KMS-11 (cell line): ENCODE results near the gene ACVR1B.
A peak's percentile ranks its signal among the peaks of the same experiment; 100 is the strongest.

Source experiments
- H2AFZ ChIP-seq: fragments of 200-600 bp; sonication (generic); 2 replicates; pipeline ENCODE4 v1.6.1; 2016; ENCODE audit warnings: antibody characterized with exemption, mixed run types, low read depth
- H3K27ac ChIP-seq: fragments of 200-600 bp; sonication (generic); 2 replicates; pipeline ENCODE4 v1.6.1; 2016; ENCODE audit warnings: mild to moderate bottlenecking, mixed run types
- H3K27me3 ChIP-seq: fragments of 200-600 bp; sonication (generic); 2 replicates; pipeline ENCODE4 v1.6.1; 2017; ENCODE audit warnings: mild to moderate bottlenecking, low read depth, mixed run types, moderate library complexity; ENCODE audit not compliant: insufficient read depth
- H3K36me3 ChIP-seq: fragments of 200-600 bp; sonication (generic); 2 replicates; pipeline ENCODE4 v1.6.1; 2017; ENCODE audit warnings: mild to moderate bottlenecking, mixed run types; ENCODE audit not compliant: insufficient read depth
- H3K4me1 ChIP-seq: fragments of 200-600 bp; sonication (generic); 2 replicates; pipeline ENCODE4 v1.6.1; 2016; ENCODE audit warnings: mild to moderate bottlenecking, low read depth, mixed run types; ENCODE audit not compliant: poor library complexity, severe bottlenecking
- H3K4me2 ChIP-seq: fragments of 200-600 bp; sonication (generic); 2 replicates; pipeline ENCODE4 v1.7.0; 2016; ENCODE audit warnings: mild to moderate bottlenecking, mixed run types
- H3K4me3 ChIP-seq: fragments of 200-600 bp; sonication (generic); IDR thresholded peaks from 2 replicates; pipeline ENCODE4 v1.6.1; 2017; ENCODE audit warnings: low read depth, low read length, mixed read lengths; ENCODE audit not compliant: insufficient read depth
- H3K79me2 ChIP-seq: fragments of 200-600 bp; sonication (generic); 2 replicates; pipeline ENCODE4 v1.6.1; 2016; ENCODE audit warnings: low read depth, mixed run types; ENCODE audit not compliant: insufficient read depth
- H3K9ac ChIP-seq: fragments of 200-600 bp; sonication (generic); 2 replicates; pipeline ENCODE4 v1.6.1; 2016; ENCODE audit warnings: mild to moderate bottlenecking, mixed run types
- H4K20me1 ChIP-seq: fragments of 200-600 bp; sonication (generic); 2 replicates; pipeline ENCODE4 v1.6.1; 2016; ENCODE audit warnings: mild to moderate bottlenecking, mixed run types; ENCODE audit not compliant: insufficient read depth
- TF ChIP-seq, protein P1 (sequence below): fragments of 200-600 bp; sonication (generic); conservative IDR thresholded peaks from 2 replicates; pipeline ENCODE4 v1.6.1; 2017; ENCODE audit warnings: low read depth, mild to moderate bottlenecking, antibody characterized with exemption, low read length, moderate library complexity, mixed read lengths

The ACVR1B gene

DNA sequence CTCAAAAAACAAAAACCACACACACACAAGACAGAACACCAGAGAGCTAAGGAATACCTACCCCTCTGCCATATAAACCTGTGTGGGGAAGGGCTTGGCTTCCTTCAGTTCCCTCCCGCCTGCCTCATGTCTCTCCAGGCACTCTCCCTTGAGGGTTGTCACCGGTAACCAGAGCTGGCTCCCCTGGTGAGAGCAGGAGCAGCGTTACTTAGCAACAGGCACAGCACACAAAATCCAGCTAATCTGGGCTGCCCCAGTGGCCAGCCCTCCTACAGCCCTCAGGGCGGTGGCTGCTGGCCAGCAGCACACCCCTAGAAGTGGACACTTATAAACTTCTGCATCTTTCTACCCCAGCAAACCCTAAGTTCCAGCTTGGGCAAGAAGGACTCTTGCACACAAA is 78.2 kb downstream of the ACVR1B start:
- Histone ChIP-seq H3K4me3 (no peak overlapping the region), H4K20me1 (no peaks in the 10 kb centered on the region), H3K9ac (no peak overlapping the region), H2AFZ (no peak overlapping the region), H3K79me2 (no peaks in the 10 kb centered on the region), H3K27ac (no peak overlapping the region), H3K4me2 (no peak overlapping the region), H3K36me3 (no peaks in the 10 kb centered on the region), H3K27me3 (no peaks in the 10 kb centered on the region), H3K4me1 (peaks cover 43% of the 10 kb centered on the region)
- TF ChIP-seq, protein P1, sequence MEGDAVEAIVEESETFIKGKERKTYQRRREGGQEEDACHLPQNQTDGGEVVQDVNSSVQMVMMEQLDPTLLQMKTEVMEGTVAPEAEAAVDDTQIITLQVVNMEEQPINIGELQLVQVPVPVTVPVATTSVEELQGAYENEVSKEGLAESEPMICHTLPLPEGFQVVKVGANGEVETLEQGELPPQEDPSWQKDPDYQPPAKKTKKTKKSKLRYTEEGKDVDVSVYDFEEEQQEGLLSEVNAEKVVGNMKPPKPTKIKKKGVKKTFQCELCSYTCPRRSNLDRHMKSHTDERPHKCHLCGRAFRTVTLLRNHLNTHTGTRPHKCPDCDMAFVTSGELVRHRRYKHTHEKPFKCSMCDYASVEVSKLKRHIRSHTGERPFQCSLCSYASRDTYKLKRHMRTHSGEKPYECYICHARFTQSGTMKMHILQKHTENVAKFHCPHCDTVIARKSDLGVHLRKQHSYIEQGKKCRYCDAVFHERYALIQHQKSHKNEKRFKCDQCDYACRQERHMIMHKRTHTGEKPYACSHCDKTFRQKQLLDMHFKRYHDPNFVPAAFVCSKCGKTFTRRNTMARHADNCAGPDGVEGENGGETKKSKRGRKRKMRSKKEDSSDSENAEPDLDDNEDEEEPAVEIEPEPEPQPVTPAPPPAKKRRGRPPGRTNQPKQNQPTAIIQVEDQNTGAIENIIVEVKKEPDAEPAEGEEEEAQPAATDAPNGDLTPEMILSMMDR: no peak

DNA sequence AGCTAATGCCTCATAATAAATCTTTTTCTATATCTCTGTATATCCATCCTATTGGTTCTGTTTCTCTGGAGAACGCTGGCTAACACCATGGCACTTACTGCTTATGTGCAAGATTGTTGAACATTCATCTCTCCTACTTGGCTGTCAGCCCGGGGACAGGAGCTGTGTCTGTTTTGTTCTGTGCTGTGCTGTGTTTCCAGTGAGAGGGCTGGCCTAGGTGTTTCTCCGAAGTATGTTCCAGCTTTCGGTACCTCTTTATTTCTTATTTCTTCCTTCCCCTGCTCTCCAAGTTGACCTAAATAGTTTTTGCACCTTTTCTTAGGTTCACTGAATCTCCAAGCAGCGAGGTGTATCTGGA is 80.9 kb downstream of the ACVR1B start:
- no peak overlapping the region for H3K9ac ChIP-seq
- peak overlapping the region; percentile 83; the same call in 1 of the 2 replicates for H2AFZ ChIP-seq
- H3K79me2 ChIP-seq: no peaks in the 10 kb centered on the region
- no peak overlapping the region for H3K27ac ChIP-seq
- H3K4me2 ChIP-seq: peak overlapping the region; percentile 67
- H3K36me3 ChIP-seq: no peaks in the 10 kb centered on the region
- no peak overlapping the region for H3K4me3 ChIP-seq
- H3K4me1 ChIP-seq: peaks cover 35% of the 10 kb centered on the region
- H3K27me3 ChIP-seq: no peaks in the 10 kb centered on the region
- H4K20me1 ChIP-seq: no peaks in the 10 kb centered on the region
- TF ChIP-seq, protein P1: no peak

DNA sequence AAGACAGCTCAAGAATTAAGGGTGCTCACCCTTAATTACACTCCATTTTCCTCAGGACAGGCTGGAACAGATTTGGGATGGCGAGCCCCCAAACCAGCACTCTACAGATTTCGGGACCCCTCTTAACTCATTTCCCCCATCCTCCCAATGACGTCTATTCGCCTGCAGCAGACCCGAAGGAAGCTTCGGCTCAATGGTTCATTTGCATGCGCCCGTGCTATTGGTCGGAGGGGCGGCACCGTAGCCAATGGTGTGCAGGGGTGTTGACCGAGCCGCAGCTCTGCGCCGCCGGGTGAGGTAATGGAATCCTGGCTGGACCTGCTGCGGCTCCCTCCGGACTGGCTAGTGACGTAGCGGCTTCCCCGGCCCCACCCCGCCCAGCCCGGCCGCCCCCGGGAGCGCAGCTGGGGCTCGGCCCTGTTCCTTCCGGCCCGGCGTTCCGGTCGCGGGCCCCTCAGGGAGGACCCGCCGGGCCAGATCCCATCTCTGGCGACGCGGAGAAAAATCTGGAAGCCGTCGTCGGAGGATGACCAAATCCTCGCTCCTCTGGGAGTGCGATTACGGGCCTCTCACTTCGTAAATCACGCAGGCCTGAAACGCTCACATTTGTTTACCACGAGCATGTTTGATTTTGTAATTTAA is 81.4 kb downstream of the ACVR1B start:
- Histone ChIP-seq H3K4me2 (peak overlapping the region; percentile 99), H3K9ac (peak overlapping the region; percentile 74), H3K27ac (peak overlapping the region; percentile 34; the same call in 1 of the 2 replicates), H3K4me3 (no peak overlapping the region), H3K27me3 (no peaks in the 10 kb centered on the region), H3K4me1 (peaks cover 35% of the 10 kb centered on the region), H4K20me1 (no peaks in the 10 kb centered on the region), H2AFZ (peak overlapping the region; percentile 83), H3K36me3 (no peaks in the 10 kb centered on the region), H3K79me2 (no peaks in the 10 kb centered on the region)
- TF ChIP-seq, protein P1: no peak

DNA sequence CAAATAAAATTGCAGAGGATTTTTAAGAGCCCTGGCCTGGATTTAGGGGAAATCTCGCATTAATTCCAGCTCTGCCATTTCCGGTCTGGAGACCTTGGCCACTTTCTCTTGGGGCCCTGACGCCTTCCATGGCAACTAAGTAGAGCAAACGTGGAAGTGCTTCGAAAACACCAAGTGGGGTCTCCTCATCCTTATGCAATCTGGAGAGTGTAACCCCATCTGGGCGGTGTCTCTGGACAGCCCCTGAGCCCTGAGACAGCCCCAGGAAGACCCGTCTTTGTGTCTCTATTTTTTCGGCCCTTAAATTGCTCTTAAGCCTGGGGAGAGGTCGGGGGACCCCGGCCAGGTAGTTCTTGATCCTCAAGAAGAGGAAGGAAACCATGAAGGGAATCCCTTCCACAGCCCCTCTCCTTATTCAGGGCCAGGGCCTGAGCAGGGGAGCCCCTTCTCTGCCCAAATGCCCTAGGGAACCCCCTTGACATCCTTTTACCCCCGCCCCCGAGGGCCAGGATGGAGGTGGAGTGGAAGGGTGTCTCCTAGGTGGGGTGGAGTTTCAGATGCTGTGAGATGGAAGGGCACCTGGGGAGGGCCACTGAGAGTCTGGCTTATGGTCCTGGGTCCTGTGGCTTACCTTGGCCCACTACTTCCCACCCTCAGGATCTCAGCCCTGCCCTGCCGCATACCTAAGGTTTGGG is 82.1 kb downstream of the ACVR1B start:
- Histone ChIP-seq H3K27me3 (no peaks in the 10 kb centered on the region), H3K4me2 (peak overlapping the region; percentile 99), H3K9ac (peak overlapping the region; percentile 74), H2AFZ (peak overlapping the region; percentile 83), H4K20me1 (no peaks in the 10 kb centered on the region), H3K4me1 (peaks cover 42% of the 10 kb centered on the region), H3K79me2 (no peaks in the 10 kb centered on the region), H3K36me3 (no peaks in the 10 kb centered on the region), H3K27ac (peak overlapping the region; percentile 34; the same call in 1 of the 2 replicates), H3K4me3 (no peak overlapping the region)
- TF ChIP-seq, protein P1: no peak
